ENCODE results near the gene PKIG. TPM values are rescaled to one million over a fixed set of nuclear protein-coding genes. Genes with fewer than 3 reads are reported as not detected.

Gene PKIG
- total RNA-seq, 1 experiment from 2014 or later, result 66.3 TPM

DNA sequence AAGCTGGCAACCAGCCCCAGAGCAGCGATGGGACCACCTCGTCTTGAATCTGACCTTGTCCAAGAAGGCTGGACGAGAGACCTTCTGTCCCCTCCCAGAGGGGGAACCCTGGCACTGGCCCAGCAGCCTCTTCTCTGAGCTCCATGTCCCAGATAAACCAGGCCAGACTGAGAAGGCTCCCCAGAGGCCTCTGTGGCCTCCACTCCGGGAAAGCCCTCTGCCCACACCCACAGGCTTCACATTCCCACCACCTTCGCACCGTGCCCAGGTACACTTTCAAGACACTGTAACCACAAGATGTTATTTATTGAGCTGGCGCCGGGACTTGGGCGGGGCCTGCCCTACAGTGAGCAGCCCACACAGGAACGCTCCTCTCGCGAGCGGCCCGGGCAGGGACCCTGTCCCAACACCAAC, 35.9 kb downstream of the PKIG start:
- in situ Hi-C loops (cut with HindIII; ENCODE audit: low pct_unique_long_range_greater_than_20kb, low sequenced_read_pairs), result no loop called here
- intact Hi-C loops (cut with micrococcal nuclease; ENCODE audit: unreplicated experiment), result no loop called here
- H3K4me3 ChIP-seq (ENCODE audit: low read depth in 2 of 2, low read length in 2 of 2), result no peak overlapping the region
- no peak overlapping the region for H3K27ac ChIP-seq (ENCODE audit: low read length)
- BruUV-seq (replicated peaks), result TSS peak; percentile 57
- H3K9me3 ChIP-seq (ENCODE audit: control insufficient read depth, insufficient read depth, low read depth, low read length), result no peaks in the 10 kb centered on the region
- ChIA-PET CTCF (no interaction called here), POLR2A (interaction anchor here (0.6 kb wide), 1 partner anchor 94 kb away, joined by 4 read pairs; no protein-coding TSS in a partner anchor)
- ATAC-seq, result no peak
- DNase-seq (ENCODE audit: low read depth, low spot score), result no peak
- TF ChIP-seq, protein P1, sequence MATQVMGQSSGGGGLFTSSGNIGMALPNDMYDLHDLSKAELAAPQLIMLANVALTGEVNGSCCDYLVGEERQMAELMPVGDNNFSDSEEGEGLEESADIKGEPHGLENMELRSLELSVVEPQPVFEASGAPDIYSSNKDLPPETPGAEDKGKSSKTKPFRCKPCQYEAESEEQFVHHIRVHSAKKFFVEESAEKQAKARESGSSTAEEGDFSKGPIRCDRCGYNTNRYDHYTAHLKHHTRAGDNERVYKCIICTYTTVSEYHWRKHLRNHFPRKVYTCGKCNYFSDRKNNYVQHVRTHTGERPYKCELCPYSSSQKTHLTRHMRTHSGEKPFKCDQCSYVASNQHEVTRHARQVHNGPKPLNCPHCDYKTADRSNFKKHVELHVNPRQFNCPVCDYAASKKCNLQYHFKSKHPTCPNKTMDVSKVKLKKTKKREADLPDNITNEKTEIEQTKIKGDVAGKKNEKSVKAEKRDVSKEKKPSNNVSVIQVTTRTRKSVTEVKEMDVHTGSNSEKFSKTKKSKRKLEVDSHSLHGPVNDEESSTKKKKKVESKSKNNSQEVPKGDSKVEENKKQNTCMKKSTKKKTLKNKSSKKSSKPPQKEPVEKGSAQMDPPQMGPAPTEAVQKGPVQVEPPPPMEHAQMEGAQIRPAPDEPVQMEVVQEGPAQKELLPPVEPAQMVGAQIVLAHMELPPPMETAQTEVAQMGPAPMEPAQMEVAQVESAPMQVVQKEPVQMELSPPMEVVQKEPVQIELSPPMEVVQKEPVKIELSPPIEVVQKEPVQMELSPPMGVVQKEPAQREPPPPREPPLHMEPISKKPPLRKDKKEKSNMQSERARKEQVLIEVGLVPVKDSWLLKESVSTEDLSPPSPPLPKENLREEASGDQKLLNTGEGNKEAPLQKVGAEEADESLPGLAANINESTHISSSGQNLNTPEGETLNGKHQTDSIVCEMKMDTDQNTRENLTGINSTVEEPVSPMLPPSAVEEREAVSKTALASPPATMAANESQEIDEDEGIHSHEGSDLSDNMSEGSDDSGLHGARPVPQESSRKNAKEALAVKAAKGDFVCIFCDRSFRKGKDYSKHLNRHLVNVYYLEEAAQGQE (IDR thresholded peaks at IDR 0.05; ENCODE audit: insufficient read depth in 1 of 2, low read depth in 2 of 2, low read length in 1 of 2), result no peak
- TF ChIP-seq POLR2AphosphoS5 (IDR thresholded peaks at IDR 0.05; ENCODE audit: low read depth, low read length) (no peak), TCF7L2 (IDR thresholded peaks at IDR 0.05; ENCODE audit: low read depth, low read length) (no peak)
- TF ChIP-seq, protein P2, sequence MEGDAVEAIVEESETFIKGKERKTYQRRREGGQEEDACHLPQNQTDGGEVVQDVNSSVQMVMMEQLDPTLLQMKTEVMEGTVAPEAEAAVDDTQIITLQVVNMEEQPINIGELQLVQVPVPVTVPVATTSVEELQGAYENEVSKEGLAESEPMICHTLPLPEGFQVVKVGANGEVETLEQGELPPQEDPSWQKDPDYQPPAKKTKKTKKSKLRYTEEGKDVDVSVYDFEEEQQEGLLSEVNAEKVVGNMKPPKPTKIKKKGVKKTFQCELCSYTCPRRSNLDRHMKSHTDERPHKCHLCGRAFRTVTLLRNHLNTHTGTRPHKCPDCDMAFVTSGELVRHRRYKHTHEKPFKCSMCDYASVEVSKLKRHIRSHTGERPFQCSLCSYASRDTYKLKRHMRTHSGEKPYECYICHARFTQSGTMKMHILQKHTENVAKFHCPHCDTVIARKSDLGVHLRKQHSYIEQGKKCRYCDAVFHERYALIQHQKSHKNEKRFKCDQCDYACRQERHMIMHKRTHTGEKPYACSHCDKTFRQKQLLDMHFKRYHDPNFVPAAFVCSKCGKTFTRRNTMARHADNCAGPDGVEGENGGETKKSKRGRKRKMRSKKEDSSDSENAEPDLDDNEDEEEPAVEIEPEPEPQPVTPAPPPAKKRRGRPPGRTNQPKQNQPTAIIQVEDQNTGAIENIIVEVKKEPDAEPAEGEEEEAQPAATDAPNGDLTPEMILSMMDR (IDR thresholded peaks at IDR 0.05), result no peak
- H3K27me3 ChIP-seq (ENCODE audit: control insufficient read depth, insufficient read depth, low read length), result no peaks in the 10 kb centered on the region
- peaks cover 4% of the 10 kb centered on the region for H3K36me3 ChIP-seq (ENCODE audit: control insufficient read depth, insufficient read depth, low read length)
- no peaks in the 10 kb centered on the region for H3K4me1 ChIP-seq (ENCODE audit: control insufficient read depth, insufficient read depth, low read length)

DNA sequence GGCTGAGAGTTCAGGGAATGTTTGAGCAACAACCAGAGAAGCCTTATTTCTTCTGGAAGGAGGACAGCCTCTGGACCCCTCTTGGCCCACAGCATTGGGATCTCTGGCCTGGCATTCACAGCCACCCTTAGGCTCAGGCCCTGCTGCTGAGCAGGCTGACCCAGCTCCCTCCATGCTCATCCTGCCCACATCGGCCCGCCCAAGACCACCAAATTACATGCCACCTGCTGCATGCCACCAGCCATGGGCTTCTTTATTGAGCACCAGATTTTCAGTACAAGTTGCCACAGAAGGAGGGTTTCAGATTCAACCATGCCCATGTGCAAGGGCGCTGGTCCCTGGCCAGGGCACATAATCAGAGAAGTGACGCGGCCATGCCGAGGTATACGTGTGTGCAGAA, 36.9 kb downstream of the PKIG start:
- ATAC-seq (no peak), DNase-seq (ENCODE audit: low read depth, low spot score) (no peak)
- Histone ChIP-seq H3K9me3 (ENCODE audit: control insufficient read depth, insufficient read depth, low read depth, low read length) (no peaks in the 10 kb centered on the region), H3K36me3 (ENCODE audit: control insufficient read depth, insufficient read depth, low read length) (peaks cover 4% of the 10 kb centered on the region), H3K27me3 (ENCODE audit: control insufficient read depth, insufficient read depth, low read length) (no peaks in the 10 kb centered on the region), H3K4me1 (ENCODE audit: control insufficient read depth, insufficient read depth, low read length) (no peaks in the 10 kb centered on the region), H3K27ac (ENCODE audit: low read length) (no peak overlapping the region), H3K4me3 (ENCODE audit: low read depth in 2 of 2, low read length in 2 of 2) (no peak overlapping the region)
- no TSS peak for BruUV-seq (replicated peaks)
- intact Hi-C loops (cut with micrococcal nuclease; ENCODE audit: unreplicated experiment) (no loop called here), in situ Hi-C loops (cut with HindIII; ENCODE audit: low pct_unique_long_range_greater_than_20kb, low sequenced_read_pairs) (no loop called here)
- CTCF ChIA-PET, result no interaction called here
- TF ChIP-seq, protein P2 (IDR thresholded peaks at IDR 0.05), result no peak
- no peak for TF ChIP-seq TCF7L2 (IDR thresholded peaks at IDR 0.05; ENCODE audit: low read depth, low read length)
- TF ChIP-seq, protein P1 (IDR thresholded peaks at IDR 0.05; ENCODE audit: insufficient read depth in 1 of 2, low read depth in 2 of 2, low read length in 1 of 2), result no peak
- no peak for TF ChIP-seq POLR2AphosphoS5 (IDR thresholded peaks at IDR 0.05; ENCODE audit: low read depth, low read length)
- no peak for TF ChIP-seq SIN3A (IDR thresholded peaks at IDR 0.05; ENCODE audit: borderline replicate concordance, insufficient read depth, low read depth, low read length)
- POLR2A ChIA-PET, result no interaction called here

All from Panc1 (cell line).